GM18520 (cell line): ENCODE data around the gene NSUN6.

Experiments
- ATAC-seq: cut with Tn5 transposase; IDR thresholded peaks from one replicate; pipeline ENCODE4 v1.9.1; 2021; ENCODE audit not compliant: unreplicated experiment

The NSUN6 gene

GRCh38 chr10:18565006-18565405, 86.4 kb downstream of the NSUN6 start:
- ATAC-seq, result no peak

- ATAC-seq, result no peak
These were observed 88.2 kb downstream of the NSUN6 start for GRCh38 chr10:18563003-18563726.

DNA sequence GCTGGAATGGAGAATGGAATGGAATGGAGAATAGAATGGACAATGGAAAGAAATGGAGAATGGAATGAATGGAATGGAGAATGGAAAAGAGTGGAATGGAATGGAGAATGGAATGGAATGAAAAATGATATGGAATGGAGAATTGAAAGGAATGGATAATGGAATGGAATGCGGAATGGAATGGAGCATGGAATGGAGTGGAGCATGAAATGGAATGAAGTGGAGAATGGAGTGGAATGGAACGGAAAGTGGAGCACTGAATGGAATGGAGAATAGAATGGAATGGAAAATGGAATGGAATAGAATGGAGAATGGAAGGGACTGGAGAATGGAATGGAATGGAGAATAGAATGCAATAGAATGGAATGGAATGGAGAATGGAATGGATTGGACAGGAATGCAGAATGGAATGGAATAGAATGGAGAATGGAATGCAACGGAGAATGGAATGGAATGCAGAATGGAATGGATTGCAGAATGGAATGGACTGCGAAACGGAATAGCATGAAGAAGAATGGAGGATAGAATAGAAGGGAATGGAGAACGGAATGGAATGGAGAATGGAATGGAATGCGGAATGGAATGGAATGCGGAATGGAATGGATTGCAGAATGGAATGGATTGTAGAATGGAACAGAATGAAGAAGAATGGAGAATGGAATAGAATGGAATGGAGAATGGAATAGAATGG, 89.4 kb downstream of the NSUN6 start:
- no peak for ATAC-seq

- no peak for ATAC-seq
These were observed 93.4 kb downstream of the NSUN6 start for GRCh38 chr10:18557960-18558359.

DNA sequence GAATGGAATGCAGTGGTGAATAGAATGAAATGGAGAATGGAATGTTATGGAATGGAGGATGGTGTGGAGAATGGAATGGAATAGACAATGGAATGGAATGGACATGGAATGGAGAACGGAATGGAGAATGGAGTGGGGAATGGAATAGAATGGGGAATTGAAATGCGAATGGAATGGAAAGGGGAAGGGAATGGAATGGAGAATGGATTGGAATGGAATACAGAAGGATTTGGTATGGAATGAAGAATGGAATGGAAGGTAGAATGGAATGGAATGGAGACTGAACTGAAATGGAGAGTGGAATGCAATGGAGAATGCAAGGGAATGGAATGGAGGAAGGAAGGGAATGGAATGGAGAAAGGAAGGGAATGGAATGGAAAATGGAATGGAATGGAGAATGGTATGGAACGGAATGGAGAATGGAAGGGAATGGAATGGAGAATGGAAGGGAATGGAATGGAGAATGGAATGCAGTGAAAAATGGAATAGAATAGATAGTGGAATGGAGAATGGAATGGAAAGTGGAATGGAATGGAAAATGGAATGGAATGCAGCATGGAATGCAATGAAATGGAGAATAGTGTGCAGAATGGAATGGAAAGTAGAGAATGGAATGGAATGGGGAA, 94.8 kb downstream of the NSUN6 start:
- ATAC-seq, result no peak

GRCh38 chr10:18554479-18554878, 96.9 kb downstream of the NSUN6 start:
- no peak for ATAC-seq

DNA sequence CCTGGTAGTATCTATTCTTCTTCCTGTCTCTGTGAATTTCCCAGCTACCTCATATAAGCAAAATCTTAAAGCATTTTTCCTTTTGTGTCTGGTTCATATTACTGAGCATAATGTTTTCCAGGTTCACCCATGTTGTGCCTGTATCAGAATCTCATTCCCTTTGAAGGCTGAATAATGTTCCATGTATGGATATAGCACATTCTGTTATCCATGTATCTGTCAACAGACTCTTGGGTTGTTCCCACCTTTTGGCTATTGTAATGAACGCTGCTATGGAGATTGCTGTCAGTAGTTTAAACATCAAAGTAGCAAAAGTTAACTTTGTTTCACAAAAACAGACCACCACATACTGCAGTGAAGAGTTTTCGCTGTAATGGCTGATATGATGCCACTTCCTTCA, 99.9 kb downstream of the NSUN6 start:
- no peak for ATAC-seq

- no peak for ATAC-seq
These were observed 102.3 kb downstream of the NSUN6 start for GRCh38 chr10:18549105-18549504.

DNA sequence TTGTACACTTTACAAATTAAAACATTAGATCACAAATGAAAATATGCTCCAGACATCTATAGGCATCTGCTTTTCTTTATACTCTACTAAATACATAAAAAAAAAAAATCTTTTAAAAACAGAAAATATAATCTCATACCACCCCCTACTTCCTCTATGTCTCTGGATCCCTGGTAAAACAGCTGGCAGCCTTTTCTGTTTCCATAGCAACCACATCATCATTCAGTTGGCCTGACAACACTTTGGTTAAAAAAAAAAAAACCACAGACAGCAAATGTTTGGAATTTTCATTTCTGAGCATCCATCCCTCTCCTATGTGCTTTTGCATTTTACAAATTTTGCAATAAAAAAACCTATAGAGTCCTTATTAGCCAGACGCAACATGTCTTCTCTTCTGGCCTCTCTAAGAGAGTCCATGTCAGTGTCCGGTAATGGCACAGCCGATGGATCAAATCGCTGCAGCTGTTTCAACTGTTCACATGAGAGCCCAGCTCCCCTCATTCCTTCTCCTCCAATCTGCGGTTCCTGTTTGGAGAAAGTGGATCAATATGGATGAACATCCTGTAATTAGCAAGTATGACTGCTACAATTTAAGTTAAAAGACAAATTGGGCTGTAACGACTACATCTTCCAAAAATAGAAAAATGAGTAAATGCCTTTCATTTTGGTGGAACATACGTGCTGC, 105.6 kb downstream of the NSUN6 start:
- no peak for ATAC-seq

GRCh38 chr10:18542832-18543231, 108.6 kb downstream of the NSUN6 start:
- no peak for ATAC-seq

GRCh38 chr10:18540195-18540594, 111.2 kb downstream of the NSUN6 start:
- ATAC-seq, result no peak

DNA sequence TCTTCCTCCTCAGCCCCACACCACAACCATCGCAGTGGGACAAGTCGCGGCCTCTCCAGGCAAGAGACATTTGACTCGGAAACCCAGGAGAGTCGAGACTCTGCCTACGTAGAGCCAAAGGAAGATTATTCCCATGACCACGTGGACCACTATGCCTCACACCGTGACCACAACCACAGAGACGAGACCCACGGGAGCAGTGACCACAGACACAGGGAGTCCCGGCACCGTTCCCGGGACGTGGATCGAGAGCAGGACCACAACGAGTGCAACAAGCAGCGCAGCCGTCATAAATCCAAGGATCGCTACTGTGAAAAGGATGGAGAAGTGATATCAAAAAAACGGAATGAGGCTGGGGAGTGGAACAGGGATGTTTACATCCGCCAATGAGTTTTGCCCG, 112.1 kb downstream of the NSUN6 start:
- no peak for ATAC-seq

DNA sequence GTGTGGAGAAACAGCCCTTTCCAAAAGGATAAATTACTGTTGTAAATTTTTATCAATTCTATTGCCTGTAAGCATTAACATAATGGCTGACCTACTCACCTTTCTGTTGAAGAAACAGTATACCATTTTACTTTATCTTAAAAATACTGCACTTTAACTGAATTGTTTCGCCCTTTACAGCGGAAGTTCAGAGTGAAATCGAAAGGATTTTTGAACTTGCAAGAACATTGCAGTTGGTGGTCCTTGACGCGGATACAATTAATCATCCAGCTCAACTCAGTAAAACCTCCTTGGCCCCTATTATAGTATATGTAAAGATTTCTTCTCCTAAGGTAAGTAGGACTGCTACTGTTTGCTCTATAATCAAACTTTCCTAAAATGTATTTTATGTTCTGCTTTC, 117.5 kb downstream of the NSUN6 start:
- ATAC-seq, result no peak

DNA sequence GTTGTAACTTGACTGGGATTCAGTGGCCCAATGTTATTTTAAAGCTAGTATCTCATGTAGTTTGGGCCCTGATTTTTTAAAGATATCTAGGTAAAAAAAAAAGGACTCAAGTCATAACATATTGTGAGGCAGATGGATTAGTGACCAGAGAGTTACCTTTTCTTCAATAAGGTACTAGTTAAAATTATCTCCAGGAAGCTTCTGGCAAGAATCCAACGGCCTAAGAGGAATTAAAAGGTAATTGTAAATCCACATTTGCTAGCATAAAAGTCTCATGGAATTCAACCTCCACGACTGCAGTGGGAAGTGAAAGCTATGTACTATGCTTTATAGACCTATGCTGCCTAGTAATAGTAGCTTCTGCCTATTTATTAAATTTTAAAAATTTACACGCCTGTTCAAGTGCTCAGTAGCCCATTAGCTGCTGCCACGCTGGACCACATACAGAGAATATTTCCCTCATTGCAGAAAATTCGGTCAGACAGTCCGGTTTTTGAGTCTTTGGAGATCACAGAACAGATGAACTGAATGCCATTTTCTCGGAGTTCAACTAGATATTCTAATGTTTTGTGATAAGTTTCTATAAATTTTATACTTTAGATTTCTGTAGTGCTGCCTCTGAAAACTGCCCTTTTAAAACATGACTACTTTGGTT, 118.4 kb downstream of the NSUN6 start:
- no peak for ATAC-seq

GRCh38 chr10:18528292-18528691, 123.1 kb downstream of the NSUN6 start:
- no peak for ATAC-seq

DNA sequence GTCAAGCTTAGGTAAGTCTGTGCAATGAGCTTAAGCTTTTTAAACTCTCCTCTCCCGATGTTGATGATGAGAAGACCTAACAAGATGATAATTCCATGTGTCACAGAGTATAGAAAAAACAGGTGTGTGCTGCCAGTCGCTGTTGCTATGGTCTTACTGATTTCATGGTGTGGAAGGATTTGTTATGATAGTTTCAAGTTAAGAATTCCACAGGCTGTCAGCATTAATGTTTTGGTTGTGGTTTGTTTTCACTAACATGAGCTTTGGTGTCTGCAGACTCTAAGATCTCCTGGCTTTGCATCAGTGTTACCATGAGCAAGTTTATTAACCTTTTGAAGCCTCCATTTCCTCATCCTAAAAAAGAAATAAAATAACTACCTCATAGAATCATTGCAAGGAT, 123.7 kb downstream of the NSUN6 start:
- ATAC-seq, result no peak

GRCh38 chr10:18523858-18524257, 127.5 kb downstream of the NSUN6 start:
- no peak for ATAC-seq

- no peak for ATAC-seq
These were observed 128.4 kb downstream of the NSUN6 start for GRCh38 chr10:18523025-18523424.

GRCh38 chr10:18516851-18517250, 134.5 kb downstream of the NSUN6 start:
- ATAC-seq, result no peak

DNA sequence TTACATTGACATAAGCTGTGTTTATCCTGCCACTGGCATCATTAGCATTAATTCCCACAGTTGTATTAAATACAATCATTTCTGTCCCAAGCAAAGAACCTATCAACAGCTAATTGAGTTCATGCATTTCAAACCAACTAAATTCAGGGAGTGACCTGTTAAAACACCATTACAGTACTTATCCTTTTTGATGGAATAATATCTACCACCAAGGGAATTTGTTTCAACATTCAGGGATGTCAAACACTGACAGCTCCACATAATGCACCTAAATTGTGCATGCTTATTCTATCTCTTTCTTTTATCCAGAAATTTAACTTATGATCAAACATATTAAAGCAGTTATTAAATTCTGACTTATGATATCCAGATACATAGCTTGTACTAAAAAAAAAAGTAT, 136.8 kb downstream of the NSUN6 start:
- ATAC-seq, result no peak

GRCh38 chr10:18508587-18508986, 142.8 kb downstream of the NSUN6 start:
- ATAC-seq, result no peak
